H9 (cell line): ENCODE results near the gene MAPK7. TPM values are rescaled to one million over a fixed set of nuclear protein-coding genes. Genes with fewer than 3 reads are reported as not detected.

Experiments used
- DNase-seq: peaks from one replicate; pipeline ENCODE4 v3.0.0-alpha.2; 2017
- H2AFZ ChIP-seq: one replicate; pipeline ENCODE4 v1.6.1; 2013; ENCODE audit warnings: mild to moderate bottlenecking, low read length, control low read depth, moderate library complexity
- H2AK5ac ChIP-seq: 2 replicates; pipeline ENCODE4 v1.6.1; 2013; ENCODE audit warnings: low read length, control low read depth, mixed read lengths; ENCODE audit not compliant: insufficient read length
- H2BK120ac ChIP-seq: one replicate; pipeline ENCODE4 v1.6.1; 2013; ENCODE audit warnings: low read depth, mild to moderate bottlenecking, low read length, control low read depth, inconsistent platforms; ENCODE audit not compliant: poor library complexity, severe bottlenecking
- H2BK12ac ChIP-seq: 2 replicates; pipeline ENCODE4 v1.6.1; 2013; ENCODE audit warnings: low read length, control low read depth, mixed read lengths, low read depth; ENCODE audit not compliant: insufficient read length
- H2BK15ac ChIP-seq: 2 replicates; pipeline ENCODE4 v1.6.1; 2013; ENCODE audit warnings: low read depth, low read length, control low read depth
- H2BK20ac ChIP-seq: one replicate; pipeline ENCODE4 v1.6.1; 2013; ENCODE audit warnings: low read depth, mild to moderate bottlenecking, low read length, control low read depth, inconsistent platforms; ENCODE audit not compliant: poor library complexity, severe bottlenecking
- H2BK5ac ChIP-seq: 2 replicates; pipeline ENCODE4 v1.6.1; 2013; ENCODE audit warnings: low read length, control low read depth, mixed read lengths; ENCODE audit not compliant: insufficient read length
- H3K14ac ChIP-seq: 2 replicates; pipeline ENCODE4 v1.6.1; 2013; ENCODE audit warnings: low read length, control low read depth; ENCODE audit not compliant: insufficient read depth
- H3K18ac ChIP-seq: 2 replicates; pipeline ENCODE4 v1.6.1; 2013; ENCODE audit warnings: low read depth, mild to moderate bottlenecking, mixed read lengths, low read length, control low read depth; ENCODE audit not compliant: insufficient read length
- H3K23ac ChIP-seq: 2 replicates; pipeline ENCODE4 v1.6.1; 2013; ENCODE audit warnings: low read length, control low read depth, mixed read lengths, low read depth; ENCODE audit not compliant: insufficient read length
- H3K23me2 ChIP-seq: 2 replicates; pipeline ENCODE4 v1.6.1; 2013; ENCODE audit warnings: low read depth, mild to moderate bottlenecking, mixed read lengths, low read length, control low read depth; ENCODE audit not compliant: insufficient read length, poor library complexity, severe bottlenecking
- H3K27ac ChIP-seq: 2 replicates; pipeline ENCODE4 v1.5.1; 2013; ENCODE audit warnings: low read length, control low read depth, mixed read lengths, low read depth; ENCODE audit not compliant: insufficient read length
- H3K27me3 ChIP-seq: 2 replicates; pipeline ENCODE4 v1.6.1; 2013; ENCODE audit warnings: low read length, control low read depth, inconsistent platforms; ENCODE audit not compliant: insufficient read depth
- H3K4ac ChIP-seq: 2 replicates; pipeline ENCODE4 v1.6.1; 2013; ENCODE audit warnings: low read depth, mild to moderate bottlenecking, control low read depth, inconsistent platforms, low read length, moderate library complexity
- H3K4me1 ChIP-seq: 2 replicates; pipeline ENCODE4 v1.6.1; 2013; ENCODE audit warnings: low read length, control low read depth, inconsistent platforms; ENCODE audit not compliant: insufficient read depth
- H3K4me2 ChIP-seq: 2 replicates; pipeline ENCODE4 v1.6.1; 2013; ENCODE audit warnings: low read length, control low read depth, mixed read lengths; ENCODE audit not compliant: insufficient read length, insufficient read depth
- H3K56ac ChIP-seq: 2 replicates; pipeline ENCODE4 v1.6.1; 2013; ENCODE audit warnings: low read depth, mild to moderate bottlenecking, mixed read lengths, low read length, control low read depth; ENCODE audit not compliant: insufficient read length
- H3K79me1 ChIP-seq: 2 replicates; pipeline ENCODE4 v1.6.1; 2013; ENCODE audit warnings: low read depth, mild to moderate bottlenecking, moderate library complexity, low read length, control low read depth, inconsistent platforms; ENCODE audit not compliant: insufficient read depth, poor library complexity, severe bottlenecking
- H3K79me2 ChIP-seq: 2 replicates; pipeline ENCODE4 v1.6.1; 2013; ENCODE audit warnings: low read length, control low read depth, inconsistent platforms; ENCODE audit not compliant: insufficient read depth
- H3K9ac ChIP-seq: 2 replicates; pipeline ENCODE4 v1.6.1; 2013; ENCODE audit warnings: low read length, control low read depth, mixed read lengths; ENCODE audit not compliant: insufficient read length; ENCODE audit errors: extremely low read depth
- H3K9me3 ChIP-seq: one replicate; pipeline ENCODE4 v1.6.1; 2013; ENCODE audit warnings: low read depth, low read length, inconsistent platforms; ENCODE audit not compliant: control insufficient read depth
- H3T11ph ChIP-seq: one replicate; pipeline ENCODE4 v1.6.1; 2013; ENCODE audit warnings: mild to moderate bottlenecking, low read length, control low read depth, inconsistent platforms
- H4K20me1 ChIP-seq: one replicate; pipeline ENCODE4 v1.6.1; 2013; ENCODE audit not compliant: control insufficient read depth, insufficient read length, insufficient read depth
- H4K5ac ChIP-seq: 2 replicates; pipeline ENCODE4 v1.6.1; 2013; ENCODE audit warnings: low read depth, mild to moderate bottlenecking, mixed read lengths, low read length, control low read depth; ENCODE audit not compliant: insufficient read length
- H4K8ac ChIP-seq: replicated peaks from 2 replicates; pipeline ENCODE4 v1.6.1; 2013; ENCODE audit warnings: low read length, control low read depth, mixed read lengths, low read depth; ENCODE audit not compliant: insufficient read length
- H4K91ac ChIP-seq: 2 replicates; pipeline ENCODE4 v1.6.1; 2013; ENCODE audit warnings: low read depth, mild to moderate bottlenecking, moderate library complexity, mixed read lengths, low read length, control low read depth; ENCODE audit not compliant: insufficient read length
- H3K27ac Mint-ChIP-seq, 3 experiments: 2 replicates in 2 of 3; 3 replicates in 1 of 3; pipeline ENCODE4 v1.8.0; 2020 to 2021; ENCODE audit warnings: mixed read lengths in 3 of 3, mild to moderate bottlenecking in 1 of 3, moderate library complexity in 1 of 3
- H3K27me3 Mint-ChIP-seq: 2 replicates; pipeline ENCODE4 v1.8.0; 2021; ENCODE audit warnings: low read depth, mild to moderate bottlenecking, moderate library complexity, mixed read lengths
- H3K36me3 Mint-ChIP-seq, 3 experiments: 2 replicates in 2 of 3; 3 replicates in 1 of 3; pipeline ENCODE4 v1.8.0; 2020 to 2021; ENCODE audit warnings: low read depth in 3 of 3, mixed read lengths in 3 of 3; ENCODE audit not compliant: insufficient read depth in 1 of 3
- H3K4me1 Mint-ChIP-seq, 2 experiments: 2 replicates each; pipeline ENCODE4 v1.8.0; 2020; ENCODE audit warnings: mixed read lengths in 2 of 2
- H3K4me3 Mint-ChIP-seq, 2 experiments: 2 replicates in 1 of 2; 3 replicates in 1 of 2; pipeline ENCODE4 v1.8.0; 2020 to 2021; ENCODE audit warnings: mild to moderate bottlenecking in 2 of 2, mixed read lengths in 2 of 2, moderate library complexity in 1 of 2
- H3K9me3 Mint-ChIP-seq, 2 experiments: 2 replicates in 1 of 2; 3 replicates in 1 of 2; pipeline ENCODE4 v1.8.0; 2020; ENCODE audit warnings: mild to moderate bottlenecking in 2 of 2, mixed read lengths in 2 of 2, moderate library complexity in 1 of 2
- CTCF ChIP-seq: fragments of 200-600 bp; sonication (generic); conservative IDR thresholded peaks from 3 replicates; pipeline ENCODE4 v1.8.0; 2021; ENCODE audit warnings: antibody characterized with exemption, mild to moderate bottlenecking
- WGBS: extraction: QIAGEN DNeasy Blood & Tissue Kit; methylation state at CpG from one replicate; pipeline ENCODE4 v1.1.7; 2013; ENCODE audit warnings: missing lambda C conversion rate, low lambda C conversion rate, mixed read lengths; ENCODE audit not compliant: insufficient read length; ENCODE audit errors: extremely low coverage; 5-methylcytosine and 5-hydroxymethylcytosine counted together
- total RNA-seq: library from RNA; stranded (reverse); gene quantifications from 2 replicates; pipeline ENCODE4 v1.2.1, GENCODE V29; 2021

The MAPK7 gene
- total RNA-seq, 1 experiment from 2014 or later: 43.8 TPM

GRCh38 chr17:19332371-19333131 lies 45.7 kb upstream of the MAPK7 start:
- H3K4me1 ChIP-seq: no peaks in the 10 kb centered on the region
- H2BK12ac ChIP-seq: no peak overlapping the region
- no peak overlapping the region for H3K18ac ChIP-seq
- H4K20me1 ChIP-seq: peaks cover 3% of the 10 kb centered on the region
- H3K14ac ChIP-seq: no peak overlapping the region
- no peak overlapping the region for H3K4me2 ChIP-seq
- peaks cover 11 to 41% of the 10 kb centered on the region in 2 experiments for H3K4me1 Mint-ChIP-seq
- no peak overlapping the region for H2AK5ac ChIP-seq
- H3K9me3 Mint-ChIP-seq: no peaks in the 10 kb centered on the region
- no peak overlapping the region for H4K5ac ChIP-seq
- H3K27me3 Mint-ChIP-seq: peaks cover 2% of the 10 kb centered on the region; the same call in 1 of the 2 replicates
- no peak overlapping the region for H4K91ac ChIP-seq
- no peak overlapping the region for H2BK15ac ChIP-seq
- peaks cover 7 to 35% (median 28%) of the 10 kb centered on the region in 3 experiments; a peak in 5 of 7 replicates for H3K36me3 Mint-ChIP-seq
- no CpG with 5 or more reads among the region's 6 CpGs for WGBS
- no peaks in the 10 kb centered on the region for H3K9me3 ChIP-seq
- H3K9ac ChIP-seq: no peak overlapping the region
- H3K4me3 Mint-ChIP-seq: no peak overlapping the region
- H3K27ac Mint-ChIP-seq: peak overlapping the region in 1 of 3 experiments; percentile 47; a peak in 3 of 7 replicates
- H3K79me1 ChIP-seq: no peaks in the 10 kb centered on the region
- no peak for TF ChIP-seq CTCF
- H3K27ac ChIP-seq: no peak overlapping the region
- no peaks in the 10 kb centered on the region for H3K23me2 ChIP-seq
- no peak overlapping the region for H4K8ac ChIP-seq
- no peak overlapping the region for H3T11ph ChIP-seq
- no peaks in the 10 kb centered on the region for H3K79me2 ChIP-seq
- no peak for DNase-seq
- no peak overlapping the region for H2AFZ ChIP-seq
- no peak overlapping the region for H2BK120ac ChIP-seq
- H2BK20ac ChIP-seq: no peak overlapping the region
- no peak overlapping the region for H3K56ac ChIP-seq
- no peaks in the 10 kb centered on the region for H3K27me3 ChIP-seq
- no peak overlapping the region for H3K4ac ChIP-seq
- H2BK5ac ChIP-seq: no peak overlapping the region
- no peak overlapping the region for H3K23ac ChIP-seq
